Measurements from ENCODE around the gene CD300C.
"Not testable (repeated sequence)": the region's sequence is repeated elsewhere in the genome, so short reads cannot be mapped to it uniquely, and the experiment has no call there.

The CD300C gene

GRCh38 chr17:74545843-74546230, at the start of gene CD300C:
Gene CD300C (minus strand): TSS chr17:74546115. CDS start chr17:74545782, 333 bp downstream.
- no peak for DNase-seq

- no peak for DNase-seq
Observed at GRCh38 chr17:74595037-74595750, 49.3 kb upstream of the CD300C start.

GRCh38 chr17:74592087-74592990, 46.4 kb upstream of the CD300C start, which contains the start of gene CD300LD:
Gene CD300LD (minus strand): TSS chr17:74592283. CDS start chr17:74592202, 81 bp downstream.
- no peak for DNase-seq

GRCh38 chr17:74591503-74591902, 45.6 kb upstream of the CD300C start:
- DNase-seq, result no peak

- no peak for DNase-seq
Observed at GRCh38 chr17:74585711-74586110, 39.8 kb upstream of the CD300C start.

- no peak for DNase-seq
Observed at GRCh38 chr17:74584292-74585060, 38.6 kb upstream of the CD300C start.

- DNase-seq, result no peak
Observed at GRCh38 chr17:74582633-74583032, 36.7 kb upstream of the CD300C start.

- no peak for DNase-seq
Observed at GRCh38 chr17:74579900-74580299, 34.0 kb upstream of the CD300C start.

GRCh38 chr17:74578979-74579378, 33.1 kb upstream of the CD300C start:
- no peak for DNase-seq

GRCh38 chr17:74574489-74575142, 28.7 kb upstream of the CD300C start:
- no peak for DNase-seq

- not testable (repeated sequence) for DNase-seq
Observed at GRCh38 chr17:74573635-74574034, 27.7 kb upstream of the CD300C start.

GRCh38 chr17:74573169-74573568, 27.3 kb upstream of the CD300C start:
- DNase-seq, result no peak

GRCh38 chr17:74571621-74572270, 25.8 kb upstream of the CD300C start:
- no peak for DNase-seq

- DNase-seq, result no peak
Observed at GRCh38 chr17:74569020-74570003, 23.4 kb upstream of the CD300C start.

GRCh38 chr17:74568106-74568873, 22.4 kb upstream of the CD300C start:
- DNase-seq, result no peak

GRCh38 chr17:74567397-74567796, 21.5 kb upstream of the CD300C start, which contains the start of gene CD300H:
Gene CD300H (minus strand): TSS chr17:74567509.
- no peak for DNase-seq

- DNase-seq, result no peak
Observed at GRCh38 chr17:74566132-74566753, 20.3 kb upstream of the CD300C start.

GRCh38 chr17:74565126-74565525, 19.2 kb upstream of the CD300C start:
- no peak for DNase-seq

GRCh38 chr17:74563358-74563757, 17.4 kb upstream of the CD300C start:
- no peak for DNase-seq

All from stimulated activated CD4-positive, alpha-beta T cell treated with anti-CD3 and anti-CD28 coated beads, Interleukin-4, amount 100 ng/mL, for 4 hours (primary cell).